Measurements from ENCODE around the gene STXBP5. TPM values are rescaled to one million over a fixed set of nuclear protein-coding genes. Genes with fewer than 3 reads are reported as not detected.

STXBP5 gene
- total RNA-seq, 4 donors from 2014 or later: 46.7 to 60.5 (median 50.6) TPM

GRCh38 chr6:147382945-147383554 is 178.8 kb downstream of the STXBP5 start:
- 97 to 98% methylated on average over 6 of the region's 6 CpGs for WGBS, 2 donors
- no peak for DNase-seq (ENCODE audit: low spot score in 2 of 2)
- intact Hi-C loops (cut with DNase I; ENCODE audit: low total_unique reads): no loop called here
- no peak overlapping the region for H3K4me3 ChIP-seq (ENCODE audit: low read depth, poor library complexity, severe bottlenecking)
- TF ChIP-seq CTCF (IDR thresholded peaks at IDR 0.05) (no peak), POLR2A (IDR thresholded peaks at IDR 0.05) (no peak)

GRCh38 chr6:147384029-147384428 is 179.8 kb downstream of the STXBP5 start:
- H3K4me3 ChIP-seq (ENCODE audit: low read depth, poor library complexity, severe bottlenecking): no peak overlapping the region
- intact Hi-C loops (cut with DNase I; ENCODE audit: low total_unique reads): no loop called here
- 96% methylated on average over 2 of the region's 2 CpGs for WGBS, 2 donors

GRCh38 chr6:147384737-147385710 is 180.8 kb downstream of the STXBP5 start:
- DNase-seq (ENCODE audit: low spot score in 2 of 2): no peak
- no peak overlapping the region for H3K4me3 ChIP-seq (ENCODE audit: low read depth, poor library complexity, severe bottlenecking)
- 83 to 87% methylated on average over 6 of the region's 6 CpGs for WGBS, 2 donors
- TF ChIP-seq CTCF (IDR thresholded peaks at IDR 0.05) (no peak), POLR2A (IDR thresholded peaks at IDR 0.05) (no peak)
- intact Hi-C loops (cut with DNase I; ENCODE audit: low total_unique reads): no loop called here

More at GRCh38 chr6:147384029-147384428, 179.8 kb downstream of the STXBP5 start:
- TF ChIP-seq POLR2A (IDR thresholded peaks at IDR 0.05): no peak
- no peak for TF ChIP-seq CTCF (IDR thresholded peaks at IDR 0.05)
- DNase-seq (ENCODE audit: low spot score in 2 of 2): no peak

- no peak overlapping the region for H3K4me3 ChIP-seq (ENCODE audit: low read depth, poor library complexity, severe bottlenecking)
- no peak for TF ChIP-seq CTCF (IDR thresholded peaks at IDR 0.05)
- TF ChIP-seq POLR2A (IDR thresholded peaks at IDR 0.05): no peak
- intact Hi-C loops (cut with DNase I; ENCODE audit: low total_unique reads): no loop called here
- WGBS, 2 donors: 75 to 76% methylated on average over 1 of the region's 1 CpG
- DNase-seq (ENCODE audit: low spot score in 2 of 2): no peak
Measured at GRCh38 chr6:147389463-147389862, 185.2 kb downstream of the STXBP5 start.

GRCh38 chr6:147390909-147391536 is 186.8 kb downstream of the STXBP5 start:
- DNase-seq (ENCODE audit: low spot score in 2 of 2): no peak
- intact Hi-C loops (cut with DNase I; ENCODE audit: low total_unique reads): no loop called here
- H3K4me3 ChIP-seq (ENCODE audit: low read depth, poor library complexity, severe bottlenecking): no peak overlapping the region
- TF ChIP-seq POLR2A (IDR thresholded peaks at IDR 0.05) (no peak), CTCF (IDR thresholded peaks at IDR 0.05) (no peak)
- 45 to 52% methylated on average over 5 of the region's 5 CpGs for WGBS, 2 donors

All from lower leg skin (tissue), 4 donors.